ENCODE measurements around the gene KCNIP2. TPM values are rescaled to one million over a fixed set of nuclear protein-coding genes. Genes with fewer than 3 reads are reported as not detected.

KCNIP2 gene
- 1 to 10 TPM; 2.0 to 8.8 (median 4.9) TPM for polyA plus RNA-seq (ENCODE audit: insufficient read length in 4 of 4)

GRCh38 chr10:101843032-101844021, at the start of gene KCNIP2:
KCNIP2 (minus strand) TSS chr10:101843800; CDS start chr10:101843568, 232 bp downstream.
- DNase-seq (ENCODE audit: low read depth in 4 of 4, low spot score in 2 of 4), result no peak

- no peak for DNase-seq (ENCODE audit: low read depth in 4 of 4, low spot score in 2 of 4)
These were observed 49.3 kb upstream of the KCNIP2 start for GRCh38 chr10:101892782-101893391.

- DNase-seq (ENCODE audit: low read depth in 4 of 4, low spot score in 2 of 4), result peak; percentile 13 to 63 (median 35)
These were observed 45.9 kb upstream of the KCNIP2 start for GRCh38 chr10:101889256-101890210.

- no peak for DNase-seq (ENCODE audit: low read depth in 4 of 4, low spot score in 2 of 4)
These were observed 44.8 kb upstream of the KCNIP2 start for GRCh38 chr10:101888251-101888949.

- DNase-seq (ENCODE audit: low read depth in 4 of 4, low spot score in 2 of 4), result no peak
These were observed 44.2 kb upstream of the KCNIP2 start for GRCh38 chr10:101887775-101888174.

GRCh38 chr10:101886521-101887312, 43.1 kb upstream of the KCNIP2 start:
- DNase-seq (ENCODE audit: low read depth in 4 of 4, low spot score in 2 of 4), result no peak

- no peak for DNase-seq (ENCODE audit: low read depth in 4 of 4, low spot score in 2 of 4)
These were observed 37.6 kb upstream of the KCNIP2 start for GRCh38 chr10:101881036-101881774.

GRCh38 chr10:101880232-101880573, 36.6 kb upstream of the KCNIP2 start:
- DNase-seq (ENCODE audit: low read depth in 4 of 4, low spot score in 2 of 4), result no peak

- DNase-seq (ENCODE audit: low read depth in 4 of 4, low spot score in 2 of 4), result no peak
These were observed 36.0 kb upstream of the KCNIP2 start for GRCh38 chr10:101879456-101880231.

- DNase-seq (ENCODE audit: low read depth in 4 of 4, low spot score in 2 of 4), result no peak
These were observed 35.3 kb upstream of the KCNIP2 start for GRCh38 chr10:101878869-101879268.

GRCh38 chr10:101875068-101875688, 31.6 kb upstream of the KCNIP2 start:
- no peak for DNase-seq (ENCODE audit: low read depth in 4 of 4, low spot score in 2 of 4)

- no peak for DNase-seq (ENCODE audit: low read depth in 4 of 4, low spot score in 2 of 4)
These were observed 30.7 kb upstream of the KCNIP2 start for GRCh38 chr10:101874252-101874651.

- no peak for DNase-seq (ENCODE audit: low read depth in 4 of 4, low spot score in 2 of 4)
These were observed 24.3 kb upstream of the KCNIP2 start for GRCh38 chr10:101867931-101868330.

GRCh38 chr10:101859530-101859929, 15.9 kb upstream of the KCNIP2 start:
- no peak for DNase-seq (ENCODE audit: low read depth in 4 of 4, low spot score in 2 of 4)

- DNase-seq (ENCODE audit: low read depth in 4 of 4, low spot score in 2 of 4), result no peak
These were observed 15.3 kb upstream of the KCNIP2 start for GRCh38 chr10:101858723-101859500.

- no peak for DNase-seq (ENCODE audit: low read depth in 4 of 4, low spot score in 2 of 4)
These were observed 14.3 kb upstream of the KCNIP2 start for GRCh38 chr10:101857802-101858476.
